GM19023 (cell line): Measurements from ENCODE around the gene CEP131.

Experiments used
- ATAC-seq: cut with Tn5 transposase; IDR thresholded peaks from one replicate; pipeline ENCODE4 v1.9.1; 2021; ENCODE audit warnings: mild to moderate bottlenecking, moderate library complexity; ENCODE audit not compliant: unreplicated experiment

Gene CEP131

GRCh38 chr17:81170727-81171494, 51.9 kb downstream of the CEP131 start:
- ATAC-seq = no peak

- ATAC-seq = no peak
Measured at GRCh38 chr17:81169870-81170309, 52.9 kb downstream of the CEP131 start.

GRCh38 chr17:81167638-81168037, 55.1 kb downstream of the CEP131 start:
- no peak for ATAC-seq

- ATAC-seq = no peak
Measured at GRCh38 chr17:81167194-81167524, 55.6 kb downstream of the CEP131 start.

GRCh38 chr17:81166033-81166492, 56.7 kb downstream of the CEP131 start, which contains the start of gene AATK:
Gene AATK, minus strand, starts transcription at chr17:81166221. Its CDS starts 229 bp downstream, at chr17:81165992.
- ATAC-seq = no peak

GRCh38 chr17:81165246-81166032, 57.3 kb downstream of the CEP131 start, which contains the start of gene PVALEF:
Gene PVALEF, plus strand, starts transcription at chr17:81165507. Its CDS starts 15,720 bp downstream, at chr17:81181227.
- ATAC-seq = no peak

- ATAC-seq = no peak
Measured at GRCh38 chr17:81164371-81165245, 58.2 kb downstream of the CEP131 start.

GRCh38 chr17:81163703-81164370, 58.9 kb downstream of the CEP131 start:
- ATAC-seq = no peak

GRCh38 chr17:81163051-81163695, 59.6 kb downstream of the CEP131 start:
- ATAC-seq = no peak

- ATAC-seq = no peak
Measured at GRCh38 chr17:81162491-81162890, 60.3 kb downstream of the CEP131 start.

- ATAC-seq = no peak
Measured at GRCh38 chr17:81161972-81162371, 60.8 kb downstream of the CEP131 start.

GRCh38 chr17:81161536-81161935, 61.2 kb downstream of the CEP131 start:
- ATAC-seq = no peak

GRCh38 chr17:81160747-81161453, 61.9 kb downstream of the CEP131 start:
- ATAC-seq = no peak

GRCh38 chr17:81160306-81160705, 62.5 kb downstream of the CEP131 start:
- no peak for ATAC-seq

GRCh38 chr17:81159611-81160265, 63.0 kb downstream of the CEP131 start:
- no peak for ATAC-seq

- no peak for ATAC-seq
Measured at GRCh38 chr17:81158688-81159590, 63.8 kb downstream of the CEP131 start.

- no peak for ATAC-seq
Measured at GRCh38 chr17:81157848-81158687, 64.7 kb downstream of the CEP131 start.
